Measurements from ENCODE around the gene SFMBT2. TPM values are rescaled to one million over a fixed set of nuclear protein-coding genes. Genes with fewer than 3 reads are reported as not detected.

Gene SFMBT2
- total RNA-seq, 1 experiment from 2014 or later = 0.02 TPM

DNA sequence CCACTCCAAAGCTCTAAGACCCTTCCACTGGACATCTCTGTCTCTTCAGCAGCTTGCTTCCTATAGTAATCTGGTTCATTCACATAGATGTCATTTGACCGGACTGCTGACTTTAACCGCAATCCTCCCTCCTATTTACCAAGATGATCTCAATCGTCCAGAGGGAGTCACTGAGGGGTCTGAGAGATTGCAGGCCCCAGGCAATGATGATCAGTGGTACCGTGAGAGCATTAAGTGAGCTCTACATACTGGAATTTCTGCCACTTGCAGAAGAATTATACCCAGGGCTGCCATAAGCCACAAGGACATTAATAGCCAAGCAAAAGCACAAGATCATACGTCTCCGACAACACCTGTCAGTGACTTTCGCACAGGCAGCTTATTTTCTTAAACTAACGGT is 245.9 kb downstream of the SFMBT2 start:
- DNase-seq (ENCODE audit: low read depth, low spot score) = no peak
- TF ChIP-seq EZH2phosphoT487 (IDR thresholded peaks at IDR 0.05; ENCODE audit: borderline replicate concordance) (no peak), ZBTB33 (IDR thresholded peaks at IDR 0.05; ENCODE audit: extremely low read depth, insufficient replicate concordance, low read length) (no peak), SRF (IDR thresholded peaks at IDR 0.05; ENCODE audit: low read depth) (no peak), ZFX (IDR thresholded peaks at IDR 0.05) (no peak), EZH2 (IDR thresholded peaks at IDR 0.05) (no peak), SP1 (IDR thresholded peaks at IDR 0.05; ENCODE audit: low read depth) (no peak), POLR2AphosphoS5 (IDR thresholded peaks at IDR 0.05; ENCODE audit: low read depth, low read length) (no peak), POLR2A (IDR thresholded peaks at IDR 0.05; ENCODE audit: borderline replicate concordance, extremely low read depth, insufficient read depth, insufficient read length) (no peak), YY1 (IDR thresholded peaks at IDR 0.05; ENCODE audit: extremely low read depth, insufficient replicate concordance, low read depth, low read length) (no peak)
- TF ChIP-seq, protein P1, sequence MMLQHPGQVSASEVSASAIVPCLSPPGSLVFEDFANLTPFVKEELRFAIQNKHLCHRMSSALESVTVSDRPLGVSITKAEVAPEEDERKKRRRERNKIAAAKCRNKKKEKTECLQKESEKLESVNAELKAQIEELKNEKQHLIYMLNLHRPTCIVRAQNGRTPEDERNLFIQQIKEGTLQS (IDR thresholded peaks at IDR 0.05) = no peak
- no peak overlapping the region for H3K27ac ChIP-seq (ENCODE audit: low read depth, low read length)
- BruUV-seq (replicated peaks) = no TSS peak
- no peaks in the 10 kb centered on the region for H3K9me3 ChIP-seq (ENCODE audit: control insufficient read depth in 1 of 2, insufficient read depth in 1 of 2, low read depth in 1 of 2, low read length in 2 of 2)
- H3K79me2 ChIP-seq (ENCODE audit: insufficient read depth, low read length) = no peaks in the 10 kb centered on the region
- intact Hi-C loops (cut with micrococcal nuclease) = no loop called here
- H3K27me3 ChIP-seq (ENCODE audit: insufficient read depth, low read length) = no peaks in the 10 kb centered on the region
- ATAC-seq = no peak
- no peak overlapping the region for H3K4me3 ChIP-seq (replicated peaks in 1 of 2; ENCODE audit: low read depth in 1 of 2, low read length in 2 of 2)
- H3K4me2 ChIP-seq (ENCODE audit: low read length) = no peak overlapping the region
- CTCF ChIA-PET = no interaction called here
- no peaks in the 10 kb centered on the region for H3K9me2 ChIP-seq (ENCODE audit: insufficient read depth)
- POLR2A ChIA-PET = no interaction called here
- no peak overlapping the region for H3K9ac ChIP-seq (ENCODE audit: low read length)
- H3K36me3 ChIP-seq (ENCODE audit: control insufficient read depth in 1 of 2, insufficient read depth in 2 of 2, low read length in 2 of 2) = no peaks in the 10 kb centered on the region
- no peak overlapping the region for H2AFZ ChIP-seq (ENCODE audit: low read depth, low read length, poor library complexity, severe bottlenecking)
- RAD21 ChIA-PET (ENCODE audit: low non-redundant PET in 1 of 2, low total read pairs in 2 of 2, uncharacterized antibody in 2 of 2, unreplicated experiment in 2 of 2) = no interaction called here
- H4K20me1 ChIP-seq (ENCODE audit: insufficient read depth) = no peaks in the 10 kb centered on the region
- H3K4me1 ChIP-seq (ENCODE audit: control insufficient read depth in 1 of 2, insufficient read depth in 2 of 2, low read length in 2 of 2) = no peaks in the 10 kb centered on the region

All from HCT116 (cell line).